GM18498 (cell line): ENCODE results near the gene PGM2L1.
"Not testable (repeated sequence)": the region's sequence is repeated elsewhere in the genome, so short reads cannot be mapped to it uniquely, and the experiment has no call there.

ENCODE experiments used
- ATAC-seq: cut with Tn5 transposase; IDR thresholded peaks from one replicate; pipeline ENCODE4 v1.9.1; 2021; ENCODE audit warnings: mild to moderate bottlenecking, moderate library complexity; ENCODE audit not compliant: unreplicated experiment

PGM2L1 gene

DNA sequence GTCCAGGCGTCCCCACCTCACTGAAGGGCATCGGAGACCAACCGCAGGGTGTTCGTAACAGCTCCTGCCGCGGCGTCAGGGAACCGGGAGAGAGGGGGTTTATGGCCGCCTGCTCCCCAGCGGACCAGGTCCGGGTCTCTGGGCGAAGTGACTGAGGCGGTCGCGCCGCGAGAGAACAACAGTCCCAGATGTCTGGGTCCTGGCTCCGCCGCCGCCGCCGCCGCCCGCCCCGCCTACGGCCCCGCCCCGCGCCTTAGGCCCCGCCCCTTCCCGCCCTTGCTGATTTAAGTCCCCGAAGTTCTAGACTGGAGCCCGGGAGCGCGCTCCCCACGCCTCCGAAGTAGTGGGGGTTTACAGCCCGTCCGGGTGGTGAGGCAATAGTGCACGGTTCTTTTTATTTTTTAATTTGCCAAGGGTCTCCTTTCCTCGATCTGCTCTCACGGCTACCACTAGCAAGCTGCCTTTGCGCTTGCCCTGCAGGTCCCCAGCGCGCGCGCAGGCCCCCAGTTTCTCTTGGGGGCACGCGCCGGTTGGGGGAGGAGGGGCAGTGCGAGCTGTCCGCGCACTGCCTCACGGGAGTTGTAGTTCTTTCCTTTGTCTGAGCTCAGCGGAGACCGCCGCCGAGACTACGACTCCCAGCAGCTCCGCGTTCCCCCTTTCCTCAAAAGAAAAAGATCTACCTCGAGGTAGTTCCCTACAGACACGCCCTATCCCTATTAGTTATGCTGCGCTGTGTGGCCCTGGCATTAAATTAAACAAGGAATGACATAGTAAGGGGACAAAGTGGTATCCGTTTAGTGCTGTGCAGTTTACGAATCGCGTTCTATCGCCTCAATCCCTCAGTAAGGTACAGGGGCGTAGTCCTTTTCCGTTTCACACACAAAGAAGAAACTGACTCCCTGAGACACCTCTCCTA is at the start of gene PGM2L1:
TSS of gene PGM2L1 (minus strand) at position 190 of the 916 bp plus-strand sequence. CDS start 272 bp downstream, outside the sequence.
- ATAC-seq, result peak; percentile 96

DNA sequence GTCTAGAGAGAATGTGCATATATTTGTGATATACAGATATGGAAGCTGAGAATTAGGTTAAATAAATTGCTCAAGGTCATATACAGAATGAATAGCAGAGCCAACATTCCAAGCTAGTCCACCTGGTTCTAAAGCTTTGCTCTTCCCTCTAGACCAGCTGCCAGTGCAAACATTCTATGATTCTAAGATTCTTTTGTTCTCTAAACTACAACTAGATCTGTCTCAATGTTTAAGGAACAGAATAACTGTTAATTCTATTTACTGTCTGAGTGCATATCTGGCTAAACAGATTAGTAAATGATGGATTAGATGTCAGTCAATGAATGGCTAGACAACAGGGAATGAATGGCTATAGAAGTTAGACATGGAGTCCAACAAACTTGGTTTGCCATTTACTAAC is 49.5 kb upstream of the PGM2L1 start:
- ATAC-seq, result no peak

DNA sequence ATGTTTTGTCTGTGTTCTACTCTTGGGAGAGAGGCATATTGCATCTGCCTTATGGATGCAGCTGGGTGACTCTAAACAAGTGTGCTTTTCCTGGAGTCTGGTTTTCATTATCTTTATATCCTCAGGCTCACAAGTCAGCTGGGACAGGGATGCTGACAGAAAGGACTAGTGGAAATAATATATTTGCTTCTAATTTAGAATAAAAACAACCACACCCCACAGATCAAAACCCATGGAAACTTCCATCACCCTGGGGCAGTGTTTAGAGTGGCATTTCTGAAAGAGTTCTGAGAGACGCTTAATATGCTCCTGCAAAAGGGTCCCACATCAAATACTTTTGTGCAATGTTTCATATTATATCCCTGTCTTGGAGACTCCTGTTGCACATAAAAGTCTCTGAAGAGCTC is 48.3 kb upstream of the PGM2L1 start:
- ATAC-seq, result no peak

DNA sequence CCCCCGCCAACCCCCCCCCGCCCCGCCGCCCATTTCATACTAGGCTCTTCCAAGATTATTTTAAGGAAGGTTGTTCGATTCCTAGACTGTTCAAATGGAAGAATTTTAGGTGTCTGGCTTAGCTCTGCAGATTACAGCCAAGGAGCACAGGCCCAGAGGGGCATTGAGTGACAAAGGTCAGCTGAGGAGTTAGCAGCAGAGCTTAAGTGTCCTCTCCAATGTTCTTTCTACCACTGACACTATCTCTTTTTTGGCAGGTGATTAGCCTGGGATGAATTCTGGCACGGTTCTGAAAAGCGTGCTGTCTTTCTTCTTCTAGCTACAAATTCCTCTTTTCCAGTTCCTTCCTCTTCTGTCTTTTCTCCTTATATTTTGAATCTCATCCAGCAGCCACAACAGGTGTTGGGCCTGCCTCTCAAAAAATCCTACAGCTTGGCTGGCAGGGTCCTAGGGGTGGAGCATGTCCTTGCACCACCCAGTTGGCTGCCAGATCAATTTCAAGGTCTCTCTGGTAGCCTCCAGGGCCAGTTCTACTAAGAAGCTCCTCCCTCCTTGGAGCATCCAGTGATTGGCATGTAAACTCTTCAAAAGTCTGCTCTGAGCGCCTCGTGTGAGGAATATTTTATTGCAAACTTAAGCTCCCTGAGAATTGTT is 46.1 kb upstream of the PGM2L1 start:
- no peak for ATAC-seq

DNA sequence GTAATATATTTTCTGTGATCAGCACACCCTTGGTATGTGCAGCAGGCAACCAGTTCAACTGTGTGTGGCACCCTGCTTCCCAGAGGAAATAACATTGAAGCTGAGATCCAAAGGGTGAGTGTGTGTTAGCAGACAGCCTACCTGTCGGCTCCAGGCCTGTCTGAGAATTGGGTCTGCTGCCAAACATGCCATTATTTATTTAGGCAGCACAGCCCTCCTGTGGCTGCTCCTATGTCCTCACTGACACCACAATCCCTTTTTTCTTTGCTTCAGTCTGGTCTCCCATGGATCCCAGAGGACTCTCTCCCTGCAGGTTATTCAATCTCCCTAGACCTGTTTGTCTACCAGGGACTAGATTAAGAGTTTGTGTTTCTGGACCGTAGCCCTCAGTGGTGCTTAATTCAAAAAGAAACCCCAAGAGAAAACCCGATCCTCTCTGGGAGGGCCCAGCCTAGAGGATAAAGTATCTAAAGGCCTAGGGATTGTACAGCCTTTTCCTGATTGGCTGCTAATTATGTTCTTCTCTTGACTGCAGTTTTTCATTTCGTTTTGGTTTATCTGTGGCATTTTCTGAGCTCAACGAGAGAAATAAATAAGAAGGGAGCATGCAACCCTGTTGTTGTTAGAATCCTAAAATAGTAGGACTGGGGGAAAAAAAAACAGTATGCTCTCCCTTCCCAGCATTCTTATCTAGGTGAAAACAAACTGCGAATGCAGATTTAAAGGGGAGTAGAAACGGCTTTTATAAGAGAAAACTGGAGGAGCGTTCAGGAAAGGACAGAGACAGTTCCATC is 45.0 kb upstream of the PGM2L1 start:
- ATAC-seq, result no peak

DNA sequence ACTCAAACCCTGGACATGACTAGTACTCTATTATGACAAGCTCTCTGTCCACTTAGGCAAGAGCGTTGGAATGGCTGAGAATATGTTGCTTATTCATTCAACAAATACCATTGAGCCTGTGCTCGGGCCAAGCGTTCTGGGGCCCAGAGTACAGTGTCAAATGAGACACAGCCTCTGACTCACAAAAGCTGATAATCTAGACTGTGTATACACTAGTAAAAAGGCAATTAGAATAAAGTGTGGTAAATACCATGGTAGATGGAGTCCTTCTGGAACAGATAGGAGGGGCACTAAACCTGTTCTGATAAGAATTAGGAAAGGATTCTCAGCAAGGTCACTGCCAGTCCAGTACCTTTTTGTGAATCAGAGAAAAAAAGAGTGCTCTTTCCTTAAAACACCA is 44.4 kb upstream of the PGM2L1 start:
- no peak for ATAC-seq

DNA sequence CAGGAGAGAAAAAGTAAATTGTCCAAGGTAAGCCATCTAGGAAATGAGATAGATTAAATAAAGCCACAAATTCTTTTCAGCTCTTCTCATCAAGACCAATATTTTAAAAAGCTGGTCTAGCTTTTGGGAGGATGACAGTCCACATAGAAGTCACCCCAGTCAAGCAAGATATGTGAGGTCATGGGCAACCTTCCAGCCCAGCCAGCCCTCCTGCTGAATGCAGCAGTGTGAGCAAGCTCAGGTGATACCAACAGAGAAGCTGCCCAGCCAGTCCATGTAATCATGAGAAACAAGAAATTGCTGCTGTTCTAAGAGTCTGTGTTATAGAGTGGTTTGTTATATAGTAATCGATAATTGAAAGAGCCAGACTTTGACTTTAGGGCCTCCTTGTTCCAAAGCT is 40.4 kb upstream of the PGM2L1 start:
- ATAC-seq, result no peak

DNA sequence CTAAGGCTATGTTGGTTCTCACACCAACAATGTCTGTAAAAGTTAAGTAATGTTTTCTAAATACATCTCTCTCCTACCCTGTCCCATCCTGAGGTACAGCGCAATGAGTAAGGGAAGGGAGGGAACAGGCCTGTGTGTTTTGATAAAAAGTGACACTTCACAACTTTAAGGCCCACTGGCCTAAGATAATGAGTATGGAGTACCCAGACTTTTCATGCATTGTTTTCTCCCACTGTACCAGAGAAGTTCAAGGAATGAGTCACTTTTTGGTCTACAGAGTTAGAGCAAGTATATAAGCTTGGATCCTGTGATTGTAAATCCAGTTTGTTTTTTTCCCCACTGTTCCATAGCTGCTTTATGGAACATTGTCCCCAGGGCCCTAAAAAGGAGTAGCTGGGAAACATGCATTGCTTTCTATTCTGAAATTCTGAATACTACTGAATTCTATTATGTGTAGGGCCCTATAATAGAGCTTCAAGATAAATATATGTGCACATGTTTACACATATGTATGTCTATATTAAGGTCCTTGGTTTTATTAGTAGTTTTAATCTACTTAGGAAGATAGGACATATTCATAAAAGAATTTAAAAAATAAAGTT is 39.3 kb upstream of the PGM2L1 start:
- ATAC-seq, result no peak

DNA sequence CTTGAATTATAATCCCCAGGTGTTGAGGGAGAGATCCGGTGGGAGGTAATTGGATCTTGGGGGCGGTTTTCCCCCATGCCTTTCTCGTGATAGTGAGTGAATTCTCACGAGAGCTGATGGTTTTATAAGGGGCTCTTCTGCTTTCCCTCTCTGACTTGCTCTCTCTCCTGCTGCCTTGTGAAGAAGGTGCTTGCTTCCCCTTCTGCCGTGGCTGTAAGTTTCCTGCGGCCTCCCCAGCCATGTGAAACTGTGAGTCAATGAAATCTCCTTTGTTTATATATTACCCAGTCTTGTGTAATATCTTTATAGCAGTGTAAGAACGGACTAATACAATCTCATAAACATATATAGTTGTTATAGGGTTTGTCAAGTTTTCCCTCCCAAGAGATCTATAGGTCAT is 36.3 kb upstream of the PGM2L1 start:
- no peak for ATAC-seq

DNA sequence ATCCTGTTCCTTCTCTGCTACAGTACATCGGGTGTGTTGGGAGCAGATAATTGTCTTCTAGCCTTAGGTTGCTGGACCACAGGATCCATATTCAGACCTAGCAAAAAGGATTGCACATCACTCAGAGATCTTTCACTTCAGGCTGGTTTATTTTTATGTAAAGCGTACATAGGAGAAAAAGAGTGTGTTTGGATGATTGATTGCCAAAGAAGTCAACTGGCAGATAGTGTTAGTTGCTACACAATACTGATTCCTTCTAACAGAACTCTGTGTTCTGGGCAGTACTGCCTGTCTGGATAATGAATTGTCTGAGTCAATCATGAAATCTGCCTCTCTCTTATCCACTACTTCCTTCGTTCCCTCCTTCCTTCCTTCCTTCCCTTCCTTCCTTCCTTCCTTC is 31.0 kb upstream of the PGM2L1 start:
- ATAC-seq, result no peak

DNA sequence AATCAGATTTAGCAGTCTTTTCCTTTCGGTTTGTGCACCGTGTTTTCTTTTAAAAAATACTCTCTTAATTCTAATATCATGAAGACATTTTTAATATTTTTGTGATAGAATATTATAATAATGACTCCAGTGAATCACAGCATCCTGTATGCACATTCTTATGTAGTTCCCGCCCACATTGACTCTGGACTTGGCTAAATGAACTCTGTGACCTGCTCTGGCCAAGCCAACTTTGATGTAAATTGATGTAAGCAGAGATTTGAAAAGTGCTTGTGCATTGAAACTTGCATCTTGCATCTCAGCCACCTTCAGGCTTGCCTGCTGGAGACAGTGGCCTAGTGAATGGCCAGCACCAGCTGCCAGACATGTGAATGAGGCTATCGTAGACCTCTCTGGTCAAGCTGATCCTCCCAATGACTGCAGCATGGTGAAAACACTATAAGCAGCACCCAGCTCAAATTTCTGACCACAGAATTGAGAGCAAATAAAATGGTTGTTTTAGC is 29.2 kb upstream of the PGM2L1 start:
- no peak for ATAC-seq

DNA sequence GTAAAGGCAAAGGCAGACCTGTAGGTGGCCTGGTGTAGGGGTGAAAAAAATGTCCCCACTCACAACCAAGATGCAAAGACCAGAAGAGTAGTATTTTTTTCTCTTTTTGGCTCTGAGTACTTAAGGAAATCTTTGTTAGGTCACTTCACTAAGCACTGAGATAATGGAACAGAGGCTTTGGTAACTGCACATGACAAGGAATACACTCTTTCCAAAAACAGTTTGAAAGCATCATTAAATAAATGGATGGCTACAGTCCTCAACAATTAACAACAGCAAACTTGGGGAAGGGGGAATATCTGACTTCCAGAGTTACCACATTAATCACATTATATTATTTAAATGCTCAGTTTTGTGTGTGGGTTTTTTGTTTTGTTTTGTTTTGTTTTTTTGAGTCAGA is 26.9 kb upstream of the PGM2L1 start:
- no peak for ATAC-seq

DNA sequence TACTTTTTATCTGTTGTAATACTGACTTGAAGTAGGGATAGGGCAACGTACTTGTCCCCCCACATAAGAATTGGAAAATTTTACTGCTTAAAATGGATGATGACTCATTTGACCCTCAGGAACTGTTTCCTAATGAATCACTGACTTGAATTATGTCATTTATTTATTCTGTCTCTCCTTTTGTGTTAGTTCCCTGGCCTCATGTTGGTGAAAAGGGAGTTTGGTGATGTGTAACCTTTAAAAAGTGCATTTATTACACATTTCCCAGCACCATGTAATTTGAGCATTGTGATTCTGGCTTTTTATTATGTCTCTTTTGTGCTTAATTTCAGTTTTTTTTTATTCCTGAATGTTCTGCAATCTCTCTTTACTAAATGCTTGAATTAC is 20.3 kb upstream of the PGM2L1 start:
- no peak for ATAC-seq

DNA sequence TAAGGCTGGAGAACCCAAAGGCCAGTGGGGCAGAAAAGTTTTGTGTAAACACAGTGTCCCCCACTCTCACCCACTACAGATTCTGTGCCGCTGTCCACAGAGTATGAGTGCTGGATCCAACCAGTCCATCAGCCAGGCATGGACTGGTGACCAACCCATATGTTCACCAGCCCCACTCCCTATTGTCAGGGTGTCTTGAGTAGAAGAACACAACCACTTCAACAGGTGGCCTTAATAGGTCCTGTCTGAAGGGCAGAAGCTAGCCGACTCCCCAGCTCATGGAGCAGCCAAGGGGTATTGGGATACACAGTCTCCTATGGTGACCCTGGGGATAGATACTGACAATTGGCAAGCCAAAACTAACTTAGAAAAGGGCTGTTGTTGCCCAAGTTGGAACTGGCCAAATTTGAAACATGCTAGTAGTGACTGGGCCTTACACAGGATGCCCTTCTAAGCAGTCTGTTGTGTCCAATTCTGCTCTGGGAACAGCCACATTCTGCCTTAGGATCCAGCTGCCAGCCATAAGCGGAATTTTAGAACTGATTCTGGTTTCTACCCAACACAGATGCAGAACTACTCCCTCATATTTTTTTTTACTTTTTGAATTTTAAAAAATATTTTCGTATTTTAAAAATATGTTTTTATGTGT is 19.8 kb upstream of the PGM2L1 start:
- no peak for ATAC-seq

DNA sequence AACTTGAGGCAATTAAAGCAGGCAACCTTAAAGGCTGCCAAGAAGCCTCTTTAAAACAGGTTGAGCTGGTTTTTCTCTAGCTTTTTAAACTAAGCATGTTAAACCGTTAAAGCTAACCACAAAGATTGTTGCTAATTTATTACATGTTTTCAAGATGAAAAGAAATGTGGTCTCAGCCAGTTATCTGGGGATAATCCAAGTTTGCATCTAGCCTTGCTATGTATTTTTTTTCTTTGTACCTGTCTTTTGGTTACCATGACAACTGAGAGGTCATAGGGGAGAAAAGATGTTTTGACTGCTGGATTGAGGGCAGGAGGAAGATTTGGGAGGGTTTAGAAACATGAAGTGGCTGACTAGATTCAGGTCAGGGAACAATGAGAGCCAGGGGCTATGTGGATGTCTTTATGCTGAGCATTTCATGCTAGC is 19.2 kb upstream of the PGM2L1 start:
- ATAC-seq, result no peak

DNA sequence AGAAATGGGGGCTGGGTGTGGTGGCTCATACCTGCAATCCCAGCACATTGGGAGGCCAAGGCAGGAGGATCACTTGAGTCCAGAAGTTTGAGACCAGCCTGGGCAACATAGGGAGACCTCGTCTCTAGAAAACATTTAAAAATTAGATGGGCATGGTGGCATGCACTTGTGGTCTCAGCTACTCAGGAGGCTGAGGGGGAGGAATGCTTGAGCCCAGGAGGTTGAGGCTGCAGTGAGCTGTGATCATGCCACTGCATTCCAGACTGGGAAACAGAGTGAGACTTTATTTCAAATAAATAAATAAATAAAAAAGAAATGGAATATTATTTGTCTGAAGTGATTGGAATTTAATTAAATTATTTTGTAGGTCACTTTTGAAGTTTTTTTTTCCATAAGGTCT is 18.7 kb upstream of the PGM2L1 start:
- not testable (repeated sequence) for ATAC-seq

DNA sequence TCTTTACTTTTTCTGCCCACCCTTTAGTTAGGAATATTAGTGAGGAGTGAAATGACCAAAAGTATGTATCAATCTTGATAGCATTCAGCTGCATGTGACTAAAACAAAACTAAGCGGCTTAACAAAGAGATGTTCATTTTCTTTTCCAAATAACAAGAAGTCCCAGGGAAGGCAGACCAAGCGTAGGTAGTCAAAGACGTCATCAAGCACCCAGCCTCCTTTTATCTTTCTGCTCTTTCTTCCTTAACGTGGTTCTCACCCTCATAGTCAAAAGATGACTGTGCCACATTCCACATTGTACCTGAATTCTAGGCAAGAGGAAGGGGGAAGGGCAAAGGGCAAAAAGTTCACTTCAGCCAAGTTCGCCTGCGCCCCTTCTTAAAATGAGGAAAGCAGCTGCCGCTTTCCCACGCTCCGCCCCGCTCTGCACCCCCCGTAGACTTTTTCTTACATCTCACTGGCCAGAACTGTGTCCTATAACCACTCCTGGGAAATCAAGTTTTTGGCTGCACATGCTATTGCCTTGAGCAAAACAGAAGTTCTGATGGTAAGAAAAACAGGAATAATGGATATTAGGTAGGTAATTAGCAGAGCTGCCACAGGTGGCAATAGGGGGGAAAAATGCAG is 14.6 kb upstream of the PGM2L1 start:
- no peak for ATAC-seq

DNA sequence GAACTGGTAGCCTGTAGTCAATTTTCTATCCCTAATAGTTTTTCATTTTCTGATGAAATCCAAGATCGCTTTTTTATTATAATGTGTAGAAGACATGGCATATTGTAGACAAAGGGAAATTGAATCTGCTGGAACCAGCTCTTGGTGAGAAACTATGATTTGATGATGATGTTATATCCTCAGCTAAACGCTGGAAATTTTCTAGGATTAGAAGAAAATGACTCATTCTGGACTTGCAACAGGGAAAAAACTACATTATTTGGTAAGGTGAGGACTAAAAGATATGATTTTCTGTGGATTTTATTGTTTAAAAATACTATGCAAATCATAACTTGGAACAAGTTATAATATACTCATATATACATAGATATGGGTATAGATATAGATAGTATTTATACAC is 14.1 kb upstream of the PGM2L1 start:
- ATAC-seq, result no peak

DNA sequence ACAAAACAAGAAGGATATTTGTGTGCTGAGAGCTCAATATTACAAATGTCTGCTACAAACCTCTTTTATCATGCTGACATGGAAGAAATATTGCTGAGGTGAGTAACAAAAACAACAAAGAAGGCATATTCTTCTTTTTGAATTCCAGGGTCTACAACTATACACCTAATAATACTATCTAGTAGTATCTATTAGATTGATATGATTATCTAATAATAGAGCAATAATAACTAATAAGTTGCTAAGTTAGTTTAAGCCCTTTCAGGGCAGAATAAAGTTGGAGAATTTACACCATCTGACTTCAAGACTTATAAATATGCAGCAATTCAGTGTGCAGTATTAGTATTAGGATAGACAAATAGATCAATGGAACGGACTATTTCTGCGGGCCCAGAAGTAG is 11.4 kb upstream of the PGM2L1 start:
- ATAC-seq, result no peak
